DLD1 (cell line): ENCODE measurements around the gene CYB561A3.

Experiments
- in situ Hi-C: cut with HindIII; loops from 2 replicates; pipeline ENCODE4 v1.10.0; 2017; ENCODE audit warnings: low sequenced_read_pairs

CYB561A3 gene

DNA sequence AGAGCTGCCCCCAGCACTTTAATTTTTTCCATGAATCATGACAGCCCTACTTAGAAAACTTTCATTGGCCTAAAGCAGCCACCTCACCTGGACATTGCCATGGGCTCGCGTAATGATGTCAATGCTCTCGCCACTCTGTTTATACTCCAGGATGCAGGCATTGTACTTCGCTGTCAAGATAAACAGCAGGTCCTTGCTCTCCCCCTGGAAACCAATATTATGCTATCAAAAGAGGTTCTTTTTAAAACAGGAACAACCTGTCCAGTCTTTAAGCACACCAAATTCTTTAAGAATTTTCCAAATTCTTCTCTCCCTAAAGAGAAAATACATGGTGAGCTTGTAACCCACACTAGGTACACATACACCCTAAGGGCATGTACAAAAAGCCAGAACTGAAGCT lies 31.8 kb downstream of the CYB561A3 start:
- in situ Hi-C loops = no loop called here

- in situ Hi-C loops = no loop called here
Measured at GRCh38 chr11:61328351-61328750, 33.3 kb downstream of the CYB561A3 start.

GRCh38 chr11:61327669-61328071 lies 34.0 kb downstream of the CYB561A3 start:
- in situ Hi-C loops = no loop called here

DNA sequence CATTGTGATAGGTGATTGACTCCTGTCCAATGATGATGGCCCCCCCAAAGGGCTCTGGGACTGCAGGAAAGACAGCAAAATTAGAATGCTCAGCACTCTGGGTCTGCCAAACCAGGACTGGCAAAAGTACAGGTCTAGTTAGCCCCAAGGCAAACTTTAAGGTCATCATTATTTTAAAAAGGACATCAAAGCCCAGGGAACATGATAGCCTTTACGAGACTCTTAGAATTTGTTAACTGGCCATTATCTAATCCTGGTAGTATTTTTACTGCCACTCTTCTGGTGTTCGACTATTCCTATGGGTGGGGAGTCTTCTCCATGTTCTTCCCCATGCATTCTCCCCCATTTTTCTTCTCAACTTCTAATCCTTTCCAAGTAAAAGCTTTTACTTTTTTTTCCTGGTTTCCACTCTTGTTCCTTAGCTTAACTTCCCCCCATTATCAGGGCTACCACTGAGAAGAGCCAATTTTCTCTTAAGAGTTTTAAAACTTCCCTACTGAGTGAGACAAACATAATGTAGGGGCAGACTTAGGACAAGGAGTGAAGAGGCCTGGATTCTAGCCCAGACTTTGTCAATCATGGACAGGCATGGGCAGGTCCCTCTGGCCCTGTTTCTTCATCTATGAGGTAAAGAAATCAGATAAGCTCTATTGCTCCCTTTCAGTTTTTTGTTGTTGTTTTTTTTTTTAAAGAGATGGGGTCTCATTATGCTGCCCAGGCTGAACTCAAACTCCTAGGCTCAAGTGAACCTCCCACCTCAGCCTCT lies 35.9 kb downstream of the CYB561A3 start:
- in situ Hi-C loops = no loop called here

DNA sequence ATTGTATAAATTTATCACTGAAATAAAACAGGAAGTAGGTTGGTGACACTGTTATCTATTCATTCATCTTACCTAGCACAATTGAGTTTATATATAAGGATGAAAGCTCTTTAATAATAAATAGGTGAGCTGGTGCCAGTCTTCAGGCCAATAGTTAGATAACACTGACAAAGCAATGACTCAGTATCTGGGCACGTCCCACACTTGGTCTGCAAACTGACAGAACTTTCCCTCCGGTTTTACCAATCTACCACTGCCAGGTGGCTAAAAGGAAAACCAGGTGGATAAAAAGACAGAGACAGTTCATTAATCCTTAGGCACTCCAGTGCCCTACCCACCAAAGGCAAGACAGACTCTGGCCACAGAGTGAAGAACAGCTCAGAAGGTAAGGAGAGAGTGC lies 46.4 kb downstream of the CYB561A3 start:
- in situ Hi-C loops = no loop called here

GRCh38 chr11:61310749-61311148 lies 50.9 kb downstream of the CYB561A3 start:
- in situ Hi-C loops = no loop called here

DNA sequence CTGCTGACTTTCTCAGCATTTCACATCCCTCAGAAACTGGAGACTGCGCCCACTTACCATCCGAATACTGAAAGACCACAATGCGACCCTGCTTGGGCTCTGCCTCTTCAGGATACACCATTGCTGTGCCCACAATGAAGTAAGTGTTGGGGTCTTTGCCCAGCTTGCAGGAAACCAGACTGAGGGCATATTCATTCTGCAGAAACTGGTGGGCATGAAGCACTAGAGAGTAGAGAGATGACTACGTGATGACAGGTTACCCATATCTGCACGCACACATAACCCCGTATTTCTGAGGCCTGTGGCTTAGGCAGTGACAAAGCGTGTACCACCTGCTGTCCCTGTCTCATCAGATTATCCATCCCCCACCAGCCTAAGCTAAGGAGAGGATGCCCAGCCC lies 51.9 kb downstream of the CYB561A3 start:
- in situ Hi-C loops = no loop called here

DNA sequence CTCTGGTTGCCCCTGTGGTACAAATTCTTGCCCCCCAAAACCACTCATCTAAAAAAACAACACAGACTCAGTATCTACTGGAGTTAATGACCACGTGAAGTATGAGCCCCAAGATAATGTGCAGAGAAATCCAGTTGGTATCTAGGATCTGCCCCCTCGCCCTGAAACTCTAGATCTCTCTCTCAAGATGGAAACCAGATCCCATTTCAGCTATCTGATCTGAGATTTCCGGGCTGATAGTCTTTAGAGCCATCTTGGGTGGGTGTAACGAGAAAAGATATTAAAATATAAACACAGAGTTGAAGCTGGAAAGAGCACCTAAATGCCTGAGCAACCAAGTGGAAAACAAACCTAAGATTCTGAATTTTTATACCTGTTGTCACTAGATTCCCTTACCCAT lies 52.5 kb downstream of the CYB561A3 start:
- in situ Hi-C loops = no loop called here

DNA sequence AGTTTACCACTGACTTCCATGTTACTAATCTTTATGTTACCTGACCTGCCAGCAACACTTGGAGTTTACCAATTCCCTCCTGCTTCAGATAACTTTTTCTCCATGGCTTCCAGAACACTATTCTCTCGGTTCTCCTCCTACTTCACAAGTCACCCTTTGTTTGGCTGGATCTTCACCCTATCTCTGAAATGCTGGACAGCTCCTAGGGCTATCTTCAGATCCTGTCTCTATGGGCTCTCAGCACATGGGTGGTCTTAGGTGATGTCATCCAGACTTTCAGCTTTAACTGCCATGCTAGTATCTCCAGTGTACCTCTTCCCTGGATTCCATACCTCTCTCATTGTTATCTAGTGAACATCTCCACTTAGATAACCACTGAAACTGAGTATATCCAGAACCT lies 54.3 kb downstream of the CYB561A3 start:
- in situ Hi-C loops = no loop called here

GRCh38 chr11:61306221-61306620 lies 55.5 kb downstream of the CYB561A3 start:
- in situ Hi-C loops = no loop called here

DNA sequence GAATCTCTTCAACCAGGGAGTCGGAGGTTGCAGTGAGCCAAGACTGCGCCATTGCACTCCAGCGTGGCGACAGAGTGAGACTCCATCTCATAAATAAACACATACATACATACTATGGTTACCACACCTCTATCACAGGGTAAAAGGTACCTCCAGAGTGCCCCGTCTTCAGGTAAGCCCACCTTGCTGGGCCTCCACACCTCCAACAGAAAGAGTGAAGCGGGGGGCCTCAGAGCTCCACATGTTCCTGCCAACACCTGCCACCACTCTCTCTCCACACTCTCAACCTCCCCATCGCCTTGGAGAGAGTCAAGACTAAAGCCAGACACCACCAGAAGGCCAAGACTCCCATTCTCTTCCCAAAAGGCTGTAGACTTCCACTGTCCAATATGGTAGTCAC lies 56.3 kb downstream of the CYB561A3 start:
- in situ Hi-C loops = no loop called here

DNA sequence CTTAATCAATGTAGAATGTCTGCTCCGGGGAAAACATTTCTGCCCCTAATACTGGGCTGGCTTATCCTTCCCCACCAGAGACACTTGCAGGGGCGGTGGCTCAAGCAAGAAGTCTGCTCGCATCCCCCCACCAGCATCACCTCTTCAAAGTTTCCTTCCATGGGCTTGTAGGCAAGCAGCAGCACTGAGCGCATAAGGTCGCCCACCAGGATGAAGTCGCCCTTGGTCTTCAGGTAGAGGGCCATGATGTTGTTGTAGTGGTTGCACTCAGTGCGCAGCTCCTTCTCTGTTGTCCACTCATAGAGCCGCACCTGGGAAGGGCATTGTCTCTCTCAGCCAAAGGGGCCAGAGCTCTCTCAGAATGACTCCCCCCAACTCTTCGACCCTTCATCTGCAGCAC lies 58.0 kb downstream of the CYB561A3 start:
- in situ Hi-C loops = no loop called here

DNA sequence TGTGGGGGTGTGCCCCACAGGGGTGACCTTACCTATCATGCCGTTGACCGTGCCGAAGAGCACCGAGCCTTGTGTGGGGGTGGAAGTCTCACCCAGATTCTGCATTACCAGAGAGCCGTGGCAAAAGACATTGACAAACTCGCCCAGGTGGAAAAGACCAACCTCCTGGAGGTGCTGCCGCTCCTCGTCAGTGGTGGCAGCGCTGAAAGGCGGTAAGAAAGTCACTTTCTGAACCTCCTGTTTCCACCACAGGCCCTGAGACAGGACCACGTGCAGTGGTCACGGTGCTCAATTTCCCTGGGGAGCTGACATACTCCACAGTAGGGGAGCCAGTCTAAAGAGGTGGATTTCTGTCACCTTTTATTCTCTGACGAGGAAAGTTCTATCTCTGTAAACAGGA lies 59.1 kb downstream of the CYB561A3 start:
- in situ Hi-C loops = no loop called here
